ENCODE measurements around the gene KMT5B.

KMT5B gene

GRCh38 chr11:68189888-68190287, 23.2 kb downstream of the KMT5B start:
- Histone ChIP-seq H3K79me2 (ENCODE audit: insufficient read depth, low read length) (peaks cover 18% of the 10 kb centered on the region), H4K20me1 (ENCODE audit: insufficient read depth, low read length) (no peaks in the 10 kb centered on the region)

GRCh38 chr11:68189082-68189481, 24.0 kb downstream of the KMT5B start:
- Histone ChIP-seq H3F3A (ENCODE audit: insufficient read depth, low read length) (no peaks in the 10 kb centered on the region; the same call in 1 of the 2 replicates), H3K9ac (ENCODE audit: low read length) (no peak overlapping the region), H3K4me1 (ENCODE audit: insufficient read depth, low read length, severe bottlenecking) (peaks cover 10% of the 10 kb centered on the region), H3K79me2 (ENCODE audit: insufficient read depth, low read length) (peaks cover 18% of the 10 kb centered on the region), H3K4me2 (ENCODE audit: low read length) (no peak overlapping the region), H3K9me3 (ENCODE audit: low read length) (no peaks in the 10 kb centered on the region), H3K9me2 (ENCODE audit: low read depth, low read length) (no peaks in the 10 kb centered on the region), H3K27me3 (ENCODE audit: insufficient read depth, low read length) (no peaks in the 10 kb centered on the region), H3K36me3 (ENCODE audit: insufficient read depth, low read length) (peaks cover 11% of the 10 kb centered on the region), H2AFZ (ENCODE audit: low read length) (no peak overlapping the region), H3K4me3 (ENCODE audit: low read depth, low read length, poor library complexity, severe bottlenecking) (no peak overlapping the region), H4K20me1 (ENCODE audit: insufficient read depth, low read length) (no peaks in the 10 kb centered on the region), H3K27ac (ENCODE audit: low read depth, low read length, poor library complexity, severe bottlenecking) (no peak overlapping the region)
- TF ChIP-seq EZH2 (IDR thresholded peaks at IDR 0.05; ENCODE audit: borderline replicate concordance, low read length) = no peak
- TF ChIP-seq CTCF (IDR thresholded peaks at IDR 0.05; ENCODE audit: low read length) = no peak

More at GRCh38 chr11:68189888-68190287, 23.2 kb downstream of the KMT5B start:
- Histone ChIP-seq H3K36me3 (ENCODE audit: insufficient read depth, low read length) (peaks cover 6% of the 10 kb centered on the region), H2AFZ (ENCODE audit: low read length) (no peak overlapping the region), H3K4me3 (ENCODE audit: low read depth, low read length, poor library complexity, severe bottlenecking) (no peak overlapping the region), H3K4me2 (ENCODE audit: low read length) (no peak overlapping the region), H3K9ac (ENCODE audit: low read length) (no peak overlapping the region), H3K4me1 (ENCODE audit: insufficient read depth, low read length, severe bottlenecking) (peaks cover 10% of the 10 kb centered on the region), H3K9me3 (ENCODE audit: low read length) (no peaks in the 10 kb centered on the region), H3K27me3 (ENCODE audit: insufficient read depth, low read length) (no peaks in the 10 kb centered on the region), H3F3A (ENCODE audit: insufficient read depth, low read length) (no peaks in the 10 kb centered on the region; the same call in none of the 2 replicates), H3K9me2 (ENCODE audit: low read depth, low read length) (no peaks in the 10 kb centered on the region), H3K27ac (ENCODE audit: low read depth, low read length, poor library complexity, severe bottlenecking) (no peak overlapping the region)
- TF ChIP-seq CTCF (IDR thresholded peaks at IDR 0.05; ENCODE audit: low read length) = no peak
- no peak for TF ChIP-seq EZH2 (IDR thresholded peaks at IDR 0.05; ENCODE audit: borderline replicate concordance, low read length)

GRCh38 chr11:68186061-68186460, 27.0 kb downstream of the KMT5B start:
- Histone ChIP-seq H3K36me3 (ENCODE audit: insufficient read depth, low read length) (peaks cover 30% of the 10 kb centered on the region), H3K9me2 (ENCODE audit: low read depth, low read length) (no peaks in the 10 kb centered on the region), H2AFZ (ENCODE audit: low read length) (no peak overlapping the region), H3K9ac (ENCODE audit: low read length) (no peak overlapping the region), H3K79me2 (ENCODE audit: insufficient read depth, low read length) (no peaks in the 10 kb centered on the region; the same call in 1 of the 2 replicates), H3K4me1 (ENCODE audit: insufficient read depth, low read length, severe bottlenecking) (no peaks in the 10 kb centered on the region), H3F3A (ENCODE audit: insufficient read depth, low read length) (no peaks in the 10 kb centered on the region), H4K20me1 (ENCODE audit: insufficient read depth, low read length) (no peaks in the 10 kb centered on the region), H3K4me3 (ENCODE audit: low read depth, low read length, poor library complexity, severe bottlenecking) (no peak overlapping the region), H3K4me2 (ENCODE audit: low read length) (no peak overlapping the region), H3K27ac (ENCODE audit: low read depth, low read length, poor library complexity, severe bottlenecking) (no peak overlapping the region), H3K27me3 (ENCODE audit: insufficient read depth, low read length) (no peaks in the 10 kb centered on the region), H3K9me3 (ENCODE audit: low read length) (no peaks in the 10 kb centered on the region)
- TF ChIP-seq EZH2 (IDR thresholded peaks at IDR 0.05; ENCODE audit: borderline replicate concordance, low read length) = no peak
- TF ChIP-seq CTCF (IDR thresholded peaks at IDR 0.05; ENCODE audit: low read length) = no peak

Measured in OCI-LY1 (cell line).